ENCODE results near the gene PLP2.
"Not testable (repeated sequence)": the region's sequence is repeated elsewhere in the genome, so short reads cannot be mapped to it uniquely, and the experiment has no call there.

The PLP2 gene

GRCh38 chrX:49171752-49172279 lies at the start of gene PLP2:
Gene PLP2 (plus strand): TSS chrX:49171898. CDS start chrX:49172001, 103 bp downstream.
- DNase-seq, result peak in 1 of 2 experiments; percentile 40

GRCh38 chrX:49122499-49122898 lies 49.2 kb upstream of the PLP2 start:
- no peak for DNase-seq

- DNase-seq, result not testable (repeated sequence)
Measured at GRCh38 chrX:49127742-49128258, 43.9 kb upstream of the PLP2 start.

- no peak for DNase-seq
Measured at GRCh38 chrX:49129427-49129826, 42.3 kb upstream of the PLP2 start.

- not testable (repeated sequence) for DNase-seq
Measured at GRCh38 chrX:49132275-49132674, 39.4 kb upstream of the PLP2 start.

GRCh38 chrX:49133759-49134158 lies 37.9 kb upstream of the PLP2 start:
- no peak for DNase-seq

GRCh38 chrX:49137492-49137891 lies 34.2 kb upstream of the PLP2 start:
- no peak for DNase-seq

- no peak for DNase-seq
Measured at GRCh38 chrX:49139713-49140112, 32.0 kb upstream of the PLP2 start.

GRCh38 chrX:49142264-49142663 lies 29.4 kb upstream of the PLP2 start:
- peak in 1 of 2 experiments; percentile 19 for DNase-seq

GRCh38 chrX:49143154-49143553 lies 28.5 kb upstream of the PLP2 start:
- DNase-seq, result not testable (repeated sequence)

- no peak for DNase-seq
Measured at GRCh38 chrX:49147282-49147681, 24.4 kb upstream of the PLP2 start.

- no peak for DNase-seq
Measured at GRCh38 chrX:49147936-49148335, 23.8 kb upstream of the PLP2 start.

- DNase-seq, result not testable (repeated sequence)
Measured at GRCh38 chrX:49148390-49149100, 23.2 kb upstream of the PLP2 start.

GRCh38 chrX:49149291-49149690 lies 22.4 kb upstream of the PLP2 start:
- not testable (repeated sequence) for DNase-seq

GRCh38 chrX:49153467-49153866 lies 18.2 kb upstream of the PLP2 start:
- DNase-seq, result no peak

- DNase-seq, result peak; percentile 23 to 48
Measured at GRCh38 chrX:49155243-49155899, 16.3 kb upstream of the PLP2 start.

- peak; percentile 70 to 88 for DNase-seq
Measured at GRCh38 chrX:49155900-49156837, 15.5 kb upstream of the PLP2 start.

- DNase-seq, result no peak
Measured at GRCh38 chrX:49157194-49157593, 14.5 kb upstream of the PLP2 start.

- no peak for DNase-seq
Measured at GRCh38 chrX:49160908-49161307, 10.8 kb upstream of the PLP2 start.

- no peak for DNase-seq
Measured at GRCh38 chrX:49161632-49162031, 10.1 kb upstream of the PLP2 start.

GRCh38 chrX:49162620-49163019 lies 9.1 kb upstream of the PLP2 start, which contains the start of gene MAGIX:
Gene MAGIX (plus strand): TSS chrX:49162758. CDS start chrX:49162890, 132 bp downstream.
- no peak for DNase-seq

- DNase-seq, result peak; percentile 49 to 83
Measured at GRCh38 chrX:49163555-49164419, 7.9 kb upstream of the PLP2 start.
